Ishikawa (cell line): ENCODE measurements around the gene EMILIN2.

Source experiments
- CEBPB ChIP-seq: IDR thresholded peaks from 2 replicates; pipeline ENCODE4 v1.6.1; 2012
- CREB1 ChIP-seq: IDR thresholded peaks from 2 replicates; pipeline ENCODE4 v1.6.1; 2012; ENCODE audit warnings: low read depth
- EGR1 ChIP-seq: IDR thresholded peaks from 2 replicates; pipeline ENCODE4 v1.6.1; 2012
- EP300 ChIP-seq: IDR thresholded peaks from 2 replicates; pipeline ENCODE4 v1.6.1; 2012; ENCODE audit warnings: borderline replicate concordance
- FOXM1 ChIP-seq: IDR thresholded peaks from 2 replicates; pipeline ENCODE4 v1.6.1; 2012; ENCODE audit warnings: low read depth, borderline replicate concordance
- NFIC ChIP-seq: IDR thresholded peaks from 2 replicates; pipeline ENCODE4 v1.6.1; 2012
- RAD21 ChIP-seq: IDR thresholded peaks from 2 replicates; pipeline ENCODE4 v1.6.1; 2012; ENCODE audit warnings: low read depth
- TAF1 ChIP-seq: IDR thresholded peaks from 2 replicates; pipeline ENCODE4 v1.6.1; 2012; ENCODE audit warnings: low read depth, mild to moderate bottlenecking
- TCF12 ChIP-seq: IDR thresholded peaks from 2 replicates; pipeline ENCODE4 v1.6.1; 2012; ENCODE audit warnings: low read depth
- TEAD4 ChIP-seq: IDR thresholded peaks from 2 replicates; pipeline ENCODE4 v1.6.1; 2012
- USF1 ChIP-seq: IDR thresholded peaks from 2 replicates; pipeline ENCODE4 v1.6.1; 2012
- YY1 ChIP-seq: IDR thresholded peaks from 2 replicates; pipeline ENCODE4 v1.6.1; 2012; ENCODE audit warnings: low read depth
- ZBTB7A ChIP-seq: IDR thresholded peaks from 2 replicates; pipeline ENCODE4 v1.6.1; 2012; ENCODE audit warnings: low read depth
- TF ChIP-seq, protein P1 (sequence below): IDR thresholded peaks from 2 replicates; pipeline ENCODE4 v1.6.1; 2012
- TF ChIP-seq, protein P2 (sequence below): IDR thresholded peaks from 2 replicates; pipeline ENCODE4 v1.6.1; 2012; ENCODE audit warnings: low read depth, mild to moderate bottlenecking

The EMILIN2 gene

GRCh38 chr18:2912357-2913299 is 65.8 kb downstream of the EMILIN2 start:
- no peak for TF ChIP-seq YY1
- TF ChIP-seq CREB1 = no peak

DNA sequence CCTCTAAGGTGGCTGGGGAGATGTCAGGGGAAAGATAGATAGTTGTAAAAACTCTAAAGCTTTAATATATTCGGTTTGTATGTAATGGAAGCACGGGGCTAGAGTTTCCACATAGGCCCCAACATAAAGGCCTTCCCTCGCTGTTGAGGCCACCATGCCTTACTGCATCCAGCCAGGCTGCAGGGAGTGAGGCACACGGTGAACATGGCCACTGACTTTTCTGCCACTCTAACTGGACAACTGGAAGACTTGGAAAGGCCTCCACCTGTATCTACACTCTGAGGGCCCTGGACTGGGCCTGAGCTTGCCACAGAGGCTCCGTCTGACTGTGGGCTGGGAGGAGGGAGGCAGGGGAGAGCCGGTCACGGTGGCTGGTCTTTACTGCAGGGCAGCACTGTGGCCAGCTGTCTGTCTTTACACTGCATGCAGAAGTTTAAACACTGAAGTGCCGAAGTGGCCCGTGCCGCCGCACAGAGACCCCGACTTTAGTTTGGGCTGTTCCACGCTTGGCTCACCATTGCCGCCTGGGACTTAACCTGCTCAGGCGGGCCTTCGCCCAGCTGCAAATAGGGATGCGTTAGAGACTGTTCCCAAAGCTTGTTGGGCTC is 66.7 kb downstream of the EMILIN2 start:
- TF ChIP-seq YY1 (no peak), TEAD4 (no peak), USF1 (no peak), EGR1 (no peak), ZBTB7A (no peak), CREB1 (no peak), CEBPB (no peak), EP300 (no peak), NFIC (no peak), FOXM1 (no peak), RAD21 (no peak), TCF12 (no peak), TAF1 (no peak)
- TF ChIP-seq, protein P1, sequence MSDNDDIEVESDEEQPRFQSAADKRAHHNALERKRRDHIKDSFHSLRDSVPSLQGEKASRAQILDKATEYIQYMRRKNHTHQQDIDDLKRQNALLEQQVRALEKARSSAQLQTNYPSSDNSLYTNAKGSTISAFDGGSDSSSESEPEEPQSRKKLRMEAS = no peak
- TF ChIP-seq, protein P2, sequence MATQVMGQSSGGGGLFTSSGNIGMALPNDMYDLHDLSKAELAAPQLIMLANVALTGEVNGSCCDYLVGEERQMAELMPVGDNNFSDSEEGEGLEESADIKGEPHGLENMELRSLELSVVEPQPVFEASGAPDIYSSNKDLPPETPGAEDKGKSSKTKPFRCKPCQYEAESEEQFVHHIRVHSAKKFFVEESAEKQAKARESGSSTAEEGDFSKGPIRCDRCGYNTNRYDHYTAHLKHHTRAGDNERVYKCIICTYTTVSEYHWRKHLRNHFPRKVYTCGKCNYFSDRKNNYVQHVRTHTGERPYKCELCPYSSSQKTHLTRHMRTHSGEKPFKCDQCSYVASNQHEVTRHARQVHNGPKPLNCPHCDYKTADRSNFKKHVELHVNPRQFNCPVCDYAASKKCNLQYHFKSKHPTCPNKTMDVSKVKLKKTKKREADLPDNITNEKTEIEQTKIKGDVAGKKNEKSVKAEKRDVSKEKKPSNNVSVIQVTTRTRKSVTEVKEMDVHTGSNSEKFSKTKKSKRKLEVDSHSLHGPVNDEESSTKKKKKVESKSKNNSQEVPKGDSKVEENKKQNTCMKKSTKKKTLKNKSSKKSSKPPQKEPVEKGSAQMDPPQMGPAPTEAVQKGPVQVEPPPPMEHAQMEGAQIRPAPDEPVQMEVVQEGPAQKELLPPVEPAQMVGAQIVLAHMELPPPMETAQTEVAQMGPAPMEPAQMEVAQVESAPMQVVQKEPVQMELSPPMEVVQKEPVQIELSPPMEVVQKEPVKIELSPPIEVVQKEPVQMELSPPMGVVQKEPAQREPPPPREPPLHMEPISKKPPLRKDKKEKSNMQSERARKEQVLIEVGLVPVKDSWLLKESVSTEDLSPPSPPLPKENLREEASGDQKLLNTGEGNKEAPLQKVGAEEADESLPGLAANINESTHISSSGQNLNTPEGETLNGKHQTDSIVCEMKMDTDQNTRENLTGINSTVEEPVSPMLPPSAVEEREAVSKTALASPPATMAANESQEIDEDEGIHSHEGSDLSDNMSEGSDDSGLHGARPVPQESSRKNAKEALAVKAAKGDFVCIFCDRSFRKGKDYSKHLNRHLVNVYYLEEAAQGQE = no peak

DNA sequence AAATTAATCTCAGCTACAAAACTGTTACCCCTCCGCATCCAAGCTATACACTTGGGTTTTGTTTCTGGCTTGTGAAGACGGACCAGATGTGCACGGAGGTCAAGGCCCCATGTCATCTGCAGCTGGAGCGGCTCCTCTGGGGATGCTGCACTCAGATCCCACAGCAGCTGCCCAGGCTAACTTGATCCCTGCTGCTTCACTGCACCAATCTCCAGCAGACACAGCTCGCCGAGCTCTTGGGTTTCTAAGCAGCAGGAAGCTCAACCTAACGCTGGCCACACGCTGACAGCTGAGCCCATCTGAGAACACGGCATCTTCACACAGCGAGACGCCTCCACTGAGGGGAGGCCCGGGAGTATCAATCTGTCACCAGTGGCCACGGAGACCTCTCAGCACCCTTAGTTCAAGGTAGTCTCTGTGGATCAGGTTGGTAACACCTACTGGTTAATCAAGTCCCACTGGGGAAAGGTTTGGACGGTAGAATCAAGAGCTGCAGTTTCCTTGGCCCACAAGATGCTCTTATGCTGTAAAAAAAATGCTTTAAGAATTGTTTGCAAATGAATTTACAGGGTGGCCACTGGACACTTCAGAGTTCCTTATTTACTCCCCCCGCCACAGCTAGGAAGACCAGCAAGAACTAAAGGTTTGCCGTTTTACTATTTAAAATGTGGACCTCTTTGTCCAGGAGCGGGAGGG is 67.5 kb downstream of the EMILIN2 start:
- TF ChIP-seq FOXM1 = no peak
- TF ChIP-seq ZBTB7A = no peak

GRCh38 chr18:2914881-2915240 is 68.1 kb downstream of the EMILIN2 start:
- no peak for TF ChIP-seq TEAD4
- no peak for TF ChIP-seq FOXM1
- TF ChIP-seq, protein P1 = no peak
- no peak for TF ChIP-seq CREB1
- TF ChIP-seq RAD21 = no peak
- TF ChIP-seq, protein P2 = no peak
- no peak for TF ChIP-seq ZBTB7A
- TF ChIP-seq TCF12 = no peak
- TF ChIP-seq USF1 = no peak
- no peak for TF ChIP-seq TAF1
- TF ChIP-seq EP300 = no peak

DNA sequence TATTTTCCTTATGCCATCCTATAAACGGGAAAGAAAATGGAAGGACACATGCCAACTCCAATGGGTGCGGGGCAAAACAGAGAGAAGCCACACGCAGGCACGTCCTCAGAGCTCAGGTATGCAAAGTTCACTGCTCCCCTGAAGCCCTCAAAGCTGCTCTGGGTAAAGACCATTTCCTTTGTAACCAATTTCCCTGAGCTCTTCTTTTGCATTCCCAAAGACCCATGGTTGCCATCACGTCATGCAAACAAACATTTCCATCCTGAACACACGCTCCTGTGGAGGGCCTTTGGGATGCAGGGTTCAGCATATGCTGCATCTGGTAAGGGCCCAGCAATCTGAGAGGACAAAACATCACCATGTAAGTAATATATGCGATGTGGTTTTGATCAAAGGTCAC is 69.4 kb downstream of the EMILIN2 start:
- TF ChIP-seq USF1 (no peak), CREB1 (no peak), CEBPB (no peak), YY1 (no peak), TEAD4 (no peak), RAD21 (no peak), EGR1 (no peak), TAF1 (no peak), EP300 (no peak), TCF12 (no peak), FOXM1 (no peak), NFIC (no peak), ZBTB7A (no peak)
- TF ChIP-seq, protein P2 = no peak
- TF ChIP-seq, protein P1 = no peak
